ENCODE results near the gene KRT38. TPM values are rescaled to one million over a fixed set of nuclear protein-coding genes. Genes with fewer than 3 reads are reported as not detected.
"Not testable (repeated sequence)": the region's sequence is repeated elsewhere in the genome, so short reads cannot be mapped to it uniquely, and the experiment has no call there.

KRT38 gene
- total RNA-seq, 1 donor from 2014 or later: not detected

DNA sequence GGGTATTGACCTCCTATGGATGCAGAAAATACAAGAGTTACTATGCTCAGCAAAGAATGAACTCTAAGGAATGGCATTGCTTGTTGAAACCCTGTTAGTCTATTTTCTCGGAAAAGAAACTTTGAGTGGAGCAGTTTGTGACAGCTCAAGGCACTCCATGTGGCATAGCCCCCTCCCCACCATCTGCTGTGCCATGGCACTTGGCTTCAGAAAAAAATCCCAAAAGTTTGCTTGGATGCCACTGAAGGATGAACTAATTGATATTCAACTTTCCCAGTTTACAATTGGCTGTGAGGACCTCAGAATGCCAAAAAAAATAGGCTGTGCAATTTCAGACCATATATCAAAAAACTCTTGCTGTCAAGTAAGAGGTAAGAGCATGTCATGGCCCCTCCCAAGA is 45.2 kb downstream of the KRT38 start:
- DNase-seq (ENCODE audit: low spot score): no peak

DNA sequence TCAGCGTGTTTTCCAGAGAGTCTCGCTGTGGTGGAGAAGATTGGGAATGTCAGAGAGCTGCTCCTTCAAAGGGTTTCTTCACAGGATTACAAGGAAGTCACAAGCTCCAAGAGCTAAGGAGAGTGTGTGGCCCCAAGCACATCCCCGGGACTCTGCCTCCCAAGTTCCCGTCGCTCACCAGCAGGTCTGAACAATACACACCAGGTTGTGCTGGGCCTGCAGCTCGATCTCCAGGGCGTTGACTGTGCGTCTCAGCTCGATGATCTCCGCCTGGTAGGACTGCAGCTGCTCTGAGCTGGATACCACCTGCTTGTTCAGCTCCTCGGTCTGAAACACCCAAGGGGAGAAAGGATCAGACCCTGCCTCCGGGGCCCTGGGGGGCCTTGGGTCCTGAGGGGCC is 45.7 kb downstream of the KRT38 start:
- not testable (repeated sequence) for DNase-seq (ENCODE audit: low spot score)

DNA sequence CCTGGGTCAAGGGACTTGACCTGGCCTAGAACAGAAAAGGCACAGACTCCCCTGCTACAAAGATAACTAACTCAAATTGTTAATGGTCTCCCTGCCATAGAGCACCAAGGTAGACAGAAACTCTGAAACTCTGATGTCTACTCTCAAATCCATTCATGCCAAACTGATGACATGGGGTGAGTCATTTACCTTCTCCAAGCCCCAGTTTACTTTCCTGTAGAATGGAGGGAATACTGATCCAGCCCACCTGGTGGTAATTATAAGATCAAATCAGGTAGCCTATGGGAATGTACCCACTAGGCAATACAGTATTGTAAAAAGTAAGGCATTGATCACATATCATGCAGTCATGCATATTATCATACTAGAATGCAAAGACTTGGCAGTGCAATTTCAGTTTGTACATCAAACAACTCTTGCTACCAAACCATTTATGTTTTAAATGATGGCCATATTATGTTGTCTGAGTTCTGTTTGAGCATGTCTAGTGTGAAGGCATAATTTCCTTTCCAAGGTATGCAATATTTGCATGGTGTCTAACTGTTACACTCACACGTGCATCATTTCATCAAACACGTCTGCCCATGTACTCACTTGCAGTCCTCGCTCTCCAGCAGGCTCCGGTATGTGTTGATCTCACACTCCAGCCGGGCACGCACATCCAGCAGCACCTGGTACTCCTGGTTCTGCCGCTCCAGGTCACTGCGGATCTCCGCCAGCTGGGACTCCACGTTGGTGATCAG is 46.4 kb downstream of the KRT38 start:
- DNase-seq (ENCODE audit: low spot score): no peak

DNA sequence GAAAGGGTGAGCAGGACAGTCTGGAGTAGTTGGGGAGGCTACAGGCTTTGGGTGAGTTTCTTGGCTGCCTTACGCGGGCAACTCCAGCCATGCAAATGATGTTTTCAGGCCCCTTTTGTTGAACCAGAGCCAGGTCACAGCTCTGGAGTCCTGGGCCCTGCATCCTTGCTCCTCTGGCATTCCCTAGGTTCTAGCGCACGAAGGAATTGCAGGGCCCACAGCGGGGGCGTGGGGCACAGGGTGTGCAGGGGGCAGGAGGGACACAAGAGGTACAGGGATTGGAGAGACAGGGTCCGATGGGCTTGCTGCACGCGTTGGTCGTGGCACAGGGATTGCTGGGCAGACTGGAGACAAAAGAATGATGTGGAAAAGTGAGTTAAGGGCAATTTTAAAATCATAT is 47.0 kb downstream of the KRT38 start:
- no peak for DNase-seq (ENCODE audit: low spot score)

DNA sequence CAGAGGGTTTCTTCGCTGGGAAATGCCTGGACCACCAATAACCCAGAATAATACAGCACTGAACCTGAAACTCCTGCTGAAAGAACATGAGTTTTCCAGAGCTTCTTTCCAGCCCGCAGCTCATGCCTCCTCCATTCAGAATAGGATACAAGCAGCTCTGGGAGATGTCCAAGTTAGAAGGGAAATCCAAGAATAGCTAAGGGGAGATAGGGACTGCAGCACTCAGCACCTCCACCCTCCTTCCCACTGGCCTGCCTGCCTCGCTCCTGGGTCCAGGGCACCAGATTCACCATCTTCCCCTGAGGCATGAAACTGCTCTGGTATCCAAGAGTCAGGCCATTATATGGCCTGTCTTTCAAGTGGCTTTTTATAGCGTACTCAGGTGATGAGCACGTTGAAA is 47.5 kb downstream of the KRT38 start:
- no peak for DNase-seq (ENCODE audit: low spot score)

DNA sequence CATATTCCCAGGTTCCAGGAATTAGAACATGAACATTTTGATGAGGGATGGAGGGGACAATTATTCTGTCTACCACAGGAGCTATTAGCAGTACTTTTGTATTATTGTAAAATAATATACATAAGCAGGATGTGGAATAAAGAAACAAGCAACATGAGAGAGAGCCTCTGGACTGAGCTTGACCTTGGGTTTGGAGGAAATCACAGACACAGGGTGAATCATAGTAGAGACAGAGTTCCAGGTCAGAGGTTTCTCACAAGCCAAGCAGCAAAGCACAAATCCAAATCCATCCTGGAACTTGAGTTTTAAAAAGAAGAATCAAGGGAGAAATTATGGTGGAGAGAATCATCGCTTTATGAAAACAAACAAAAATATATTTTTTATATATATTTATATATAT is 48.5 kb downstream of the KRT38 start:
- DNase-seq (ENCODE audit: low spot score): no peak

DNA sequence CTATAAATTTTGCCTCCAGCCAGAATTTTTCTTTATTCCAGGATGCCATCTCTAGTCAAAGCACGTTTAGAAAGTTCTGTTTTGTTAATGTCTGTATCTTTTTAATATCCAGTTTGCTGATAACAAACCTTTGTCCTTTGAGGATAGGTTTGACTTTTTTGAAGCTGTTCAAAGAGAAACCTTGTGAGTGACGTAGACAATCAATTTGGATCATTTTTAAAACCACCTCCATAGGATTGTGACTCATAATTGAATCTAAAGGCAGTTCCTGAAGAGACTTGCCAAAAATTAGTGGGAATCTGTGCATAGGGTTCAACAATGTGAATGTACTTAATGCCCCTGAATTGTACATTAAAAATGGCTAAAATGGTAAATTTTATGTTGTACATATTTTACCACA is 49.2 kb downstream of the KRT38 start:
- DNase-seq (ENCODE audit: low spot score): no peak

DNA sequence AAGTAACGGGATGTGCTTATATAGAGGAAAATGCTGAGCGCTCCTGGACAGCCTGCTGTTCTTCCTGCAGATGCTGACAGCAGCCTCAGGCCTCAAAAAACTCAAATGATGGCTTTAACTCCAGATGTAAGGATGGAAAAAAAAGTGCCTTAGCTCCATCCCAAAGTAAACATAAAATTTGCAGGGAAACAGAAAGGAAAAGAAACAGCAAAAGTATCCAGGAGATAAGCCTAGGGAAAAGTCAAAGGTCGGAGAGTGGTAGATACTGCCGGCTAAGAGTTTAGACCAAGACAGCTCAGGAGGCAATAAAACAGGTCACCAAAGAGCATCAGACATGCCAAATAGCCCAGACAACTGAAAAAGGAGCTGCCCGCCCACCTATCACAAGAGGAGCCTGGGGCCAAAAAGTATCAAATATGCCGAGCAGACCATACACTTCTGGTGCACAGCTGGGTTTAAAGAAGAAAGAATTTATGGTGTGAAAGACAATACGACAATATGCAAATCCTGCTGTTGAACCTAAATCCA is 50.3 kb downstream of the KRT38 start:
- no peak for DNase-seq (ENCODE audit: low spot score)

DNA sequence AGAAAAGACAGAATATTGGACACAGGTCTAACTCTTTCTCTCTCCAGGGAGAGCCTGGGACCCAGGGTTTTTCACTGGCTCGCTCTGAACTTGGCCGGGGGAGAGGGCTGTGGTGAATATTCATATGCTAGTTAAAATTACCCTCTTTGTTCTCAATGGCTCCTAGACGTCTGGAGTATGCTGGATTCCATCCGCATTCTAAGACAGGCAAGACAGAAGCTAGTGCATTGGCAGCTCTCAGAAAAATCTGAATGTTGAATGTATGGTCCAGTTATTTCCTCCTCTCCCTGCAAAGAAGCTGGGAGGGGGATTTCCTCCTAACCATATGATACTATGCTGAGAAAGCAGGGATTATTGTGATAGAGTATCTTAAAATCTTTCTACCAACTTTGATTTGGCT is 53.1 kb downstream of the KRT38 start:
- DNase-seq (ENCODE audit: low spot score): no peak

DNA sequence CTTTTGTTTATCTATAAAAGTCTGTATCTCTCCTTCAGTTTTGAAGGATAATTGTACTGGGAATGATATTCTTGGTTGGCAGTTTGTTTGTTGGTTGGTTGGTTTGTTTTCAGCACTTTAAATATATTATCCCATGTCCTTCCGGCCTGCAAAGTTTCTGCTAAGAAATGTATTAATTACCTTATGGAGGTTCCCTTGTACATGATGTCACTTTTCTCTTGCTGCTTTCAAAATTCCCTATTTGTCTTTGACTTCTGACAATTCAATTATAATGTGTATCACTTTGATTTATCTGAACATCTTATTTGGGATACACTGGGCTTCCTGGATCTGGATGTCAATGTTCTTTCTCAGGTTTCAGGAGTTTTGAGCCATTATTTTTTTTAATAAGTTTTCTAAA is 54.6 kb downstream of the KRT38 start:
- no peak for DNase-seq (ENCODE audit: low spot score)

Other genes with a start within 250 kb of the KRT38 start
- not detected for gene KRTAP9-2, start 214.3 kb downstream of the KRT38 start, total RNA-seq
- not detected for gene KRTAP9-3, start 208.5 kb downstream of the KRT38 start, total RNA-seq
- not detected for gene KRTAP9-8, start 203.0 kb downstream of the KRT38 start, total RNA-seq
- gene KRTAP9-4, start 191.3 kb downstream of the KRT38 start, total RNA-seq: not detected
- gene KRTAP9-9, start 185.6 kb downstream of the KRT38 start, total RNA-seq: not detected
- gene KRTAP9-6, start 175.6 kb downstream of the KRT38 start, total RNA-seq: not detected
- gene KRTAP9-7, start 165.3 kb downstream of the KRT38 start, total RNA-seq: not detected
- not detected for gene KRTAP29-1, start 138.1 kb downstream of the KRT38 start, total RNA-seq
- not detected for gene KRTAP16-1, start 131.7 kb downstream of the KRT38 start, total RNA-seq
- not detected for gene KRTAP17-1, start 125.3 kb downstream of the KRT38 start, total RNA-seq
- gene KRT33A, start 90.2 kb downstream of the KRT38 start, total RNA-seq: not detected
- gene KRT33B, start 71.2 kb downstream of the KRT38 start, total RNA-seq: not detected
- gene KRT34, start 58.7 kb downstream of the KRT38 start, total RNA-seq: not detected
- gene KRT31, start 43.4 kb downstream of the KRT38 start, total RNA-seq: not detected
- not detected for gene KRT37, start 16.4 kb downstream of the KRT38 start, total RNA-seq
- not detected for gene KRT32, start 26.4 kb upstream of the KRT38 start, total RNA-seq
- not detected for gene KRT35, start 40.2 kb upstream of the KRT38 start, total RNA-seq
- not detected for gene KRT36, start 48.9 kb upstream of the KRT38 start, total RNA-seq
- not detected for gene KRT13, start 64.6 kb upstream of the KRT38 start, total RNA-seq
- gene KRT15, start 77.9 kb upstream of the KRT38 start, total RNA-seq: not detected
- gene KRT19, start 87.3 kb upstream of the KRT38 start, total RNA-seq: 1.8 TPM
- gene KRT9, start 131.1 kb upstream of the KRT38 start, total RNA-seq: not detected
- 1.00 TPM for gene KRT14, start 145.9 kb upstream of the KRT38 start, total RNA-seq
- gene KRT16, start 171.8 kb upstream of the KRT38 start, total RNA-seq: 5.5 TPM
- gene KRT17, start 183.6 kb upstream of the KRT38 start, total RNA-seq: not detected
- 972 TPM for gene EIF1, start 247.9 kb upstream of the KRT38 start, total RNA-seq